ENCODE measurements around the gene OCLN.
"Not testable (repeated sequence)": the region's sequence is repeated elsewhere in the genome, so short reads cannot be mapped to it uniquely, and the experiment has no call there.

DNA sequence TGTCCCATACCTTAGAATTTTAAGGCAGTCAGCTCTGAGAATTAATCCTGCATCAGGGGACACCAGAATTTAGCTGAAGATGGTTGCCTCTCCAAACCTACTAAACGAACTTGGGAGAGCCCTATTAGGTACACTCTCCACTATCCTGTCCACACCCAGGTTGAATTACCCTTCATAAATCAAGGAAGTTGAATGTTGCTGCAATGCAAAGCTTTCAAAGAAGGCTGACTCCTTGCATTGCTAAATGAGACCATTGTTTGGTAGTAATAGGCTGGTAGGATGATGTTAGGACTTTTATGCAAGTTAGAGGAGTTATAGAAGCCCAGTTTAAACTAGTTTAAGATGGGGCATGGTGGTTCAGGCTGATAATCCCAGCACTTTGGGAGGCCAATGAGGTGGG, 48.8 kb downstream of the OCLN start:
- not testable (repeated sequence) for TF ChIP-seq EZH2phosphoT487 (IDR thresholded peaks at IDR 0.05; ENCODE audit: borderline replicate concordance, low read length); EZH2 (IDR thresholded peaks at IDR 0.05; ENCODE audit: low read length, unreplicated experiment)

All from PC-3 (cell line).